Measurements from ENCODE around the gene CD70. TPM values are rescaled to one million over a fixed set of nuclear protein-coding genes. Genes with fewer than 3 reads are reported as not detected.
"Not testable (repeated sequence)": the region's sequence is repeated elsewhere in the genome, so short reads cannot be mapped to it uniquely, and the experiment has no call there.

CD70 gene
- total RNA-seq, 1 experiment from 2014 or later: 2.0 TPM

DNA sequence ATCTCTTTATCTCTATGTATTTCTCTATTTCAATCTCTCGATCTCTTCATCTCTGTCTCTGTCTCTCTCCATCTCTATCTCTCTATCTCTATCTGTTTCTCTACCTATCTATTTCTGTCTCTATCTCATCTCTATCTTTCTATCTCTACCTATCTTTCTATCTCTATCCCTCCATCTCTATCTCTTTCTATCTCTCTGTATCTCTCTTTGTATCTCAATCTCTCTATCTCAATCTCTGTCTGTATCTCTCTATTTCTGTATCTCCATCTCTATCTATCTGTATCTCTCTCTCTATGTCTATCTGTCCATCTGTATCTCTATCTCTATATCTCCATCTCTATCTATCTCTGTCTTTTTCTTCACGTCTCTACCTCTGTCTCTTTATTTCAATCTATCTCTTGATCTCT, 34.9 kb downstream of the CD70 start:
- Histone ChIP-seq H3K9me3 (ENCODE audit: low read depth, low read length, poor library complexity, severe bottlenecking) (no peaks in the 10 kb centered on the region), H3K27me3 (replicated peaks; ENCODE audit: insufficient read depth, low read depth, low read length, poor library complexity) (no peaks in the 10 kb centered on the region), H3K4me3 (ENCODE audit: low read depth, low read length, poor library complexity, severe bottlenecking) (no peak overlapping the region), H3K27ac (ENCODE audit: low read depth, low read length, poor library complexity, severe bottlenecking) (no peak overlapping the region), H3K36me3 (ENCODE audit: insufficient read depth, low read length, poor library complexity, severe bottlenecking) (no peaks in the 10 kb centered on the region), H3K4me1 (ENCODE audit: insufficient read depth, low read length, poor library complexity, severe bottlenecking) (no peaks in the 10 kb centered on the region)
- POLR2A ChIA-PET (ENCODE audit: low non-redundant PET): no interaction called here
- no peak for DNase-seq (ENCODE audit: low spot score)
- BruUV-seq (replicated peaks): no TSS peak
- intact Hi-C loops (cut with micrococcal nuclease; ENCODE audit: unreplicated experiment): no loop called here
- TF ChIP-seq EZH2 (IDR thresholded peaks at IDR 0.05; ENCODE audit: borderline replicate concordance, low read depth, low read length, poor library complexity, severe bottlenecking): no peak
- TF ChIP-seq, protein P1, sequence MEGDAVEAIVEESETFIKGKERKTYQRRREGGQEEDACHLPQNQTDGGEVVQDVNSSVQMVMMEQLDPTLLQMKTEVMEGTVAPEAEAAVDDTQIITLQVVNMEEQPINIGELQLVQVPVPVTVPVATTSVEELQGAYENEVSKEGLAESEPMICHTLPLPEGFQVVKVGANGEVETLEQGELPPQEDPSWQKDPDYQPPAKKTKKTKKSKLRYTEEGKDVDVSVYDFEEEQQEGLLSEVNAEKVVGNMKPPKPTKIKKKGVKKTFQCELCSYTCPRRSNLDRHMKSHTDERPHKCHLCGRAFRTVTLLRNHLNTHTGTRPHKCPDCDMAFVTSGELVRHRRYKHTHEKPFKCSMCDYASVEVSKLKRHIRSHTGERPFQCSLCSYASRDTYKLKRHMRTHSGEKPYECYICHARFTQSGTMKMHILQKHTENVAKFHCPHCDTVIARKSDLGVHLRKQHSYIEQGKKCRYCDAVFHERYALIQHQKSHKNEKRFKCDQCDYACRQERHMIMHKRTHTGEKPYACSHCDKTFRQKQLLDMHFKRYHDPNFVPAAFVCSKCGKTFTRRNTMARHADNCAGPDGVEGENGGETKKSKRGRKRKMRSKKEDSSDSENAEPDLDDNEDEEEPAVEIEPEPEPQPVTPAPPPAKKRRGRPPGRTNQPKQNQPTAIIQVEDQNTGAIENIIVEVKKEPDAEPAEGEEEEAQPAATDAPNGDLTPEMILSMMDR (conservative IDR thresholded peaks at IDR 0.05; ENCODE audit: low read depth, low read length): no peak
- CTCF ChIA-PET: no interaction called here

DNA sequence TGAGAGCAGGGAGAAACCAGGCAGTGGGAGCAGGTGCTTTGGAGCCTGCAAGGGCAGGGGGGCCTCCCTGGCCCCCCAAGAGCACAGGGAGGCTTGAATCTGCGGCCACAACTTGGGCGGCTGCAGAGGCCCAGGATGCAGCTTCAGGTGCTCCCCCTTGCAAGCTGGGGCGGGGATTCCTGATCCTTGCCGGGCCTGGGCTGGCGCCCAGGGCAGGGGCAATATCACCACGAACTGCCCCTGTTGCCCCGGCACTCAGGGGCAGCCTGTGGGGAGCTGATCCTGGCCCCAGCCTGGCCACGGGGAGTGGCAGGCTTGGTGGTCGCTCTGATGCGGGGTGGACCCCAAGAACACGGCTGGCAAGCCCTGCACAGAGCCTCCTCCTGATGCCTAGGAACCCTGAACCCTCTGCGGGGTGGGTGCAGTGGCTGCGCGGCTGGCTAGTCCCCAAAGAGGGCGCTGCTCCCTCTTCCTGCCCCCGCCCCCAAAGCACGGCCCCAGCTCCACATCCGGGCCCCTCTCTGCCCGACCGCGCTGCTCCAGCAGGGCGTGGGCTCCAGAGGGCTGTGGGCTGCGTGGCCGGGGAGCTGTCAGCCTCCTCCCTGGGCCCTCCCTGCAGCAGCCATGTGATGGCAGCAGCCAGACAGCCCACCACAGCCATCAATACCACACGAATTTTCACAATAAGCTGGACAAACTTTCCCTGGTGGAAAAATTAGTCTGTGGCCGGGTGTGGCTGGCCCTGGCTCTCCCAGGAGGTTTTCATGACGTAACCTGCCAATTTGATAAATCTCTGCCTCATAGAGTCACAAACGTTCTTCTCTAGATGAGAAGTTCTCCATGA, 39.1 kb downstream of the CD70 start:
- ChIA-PET CTCF (interaction anchor here (0.6 to 0.7 kb wide), 3 partner anchors 35 to 554 kb away, joined by 5 to 14 read pairs (median 7); no protein-coding TSS in a partner anchor), POLR2A (ENCODE audit: low non-redundant PET) (interaction anchor here (1.0 kb wide), 1 partner anchor 21 kb away, joined by 3 read pairs; the partner anchor contains the start of gene TNFSF9)
- TF ChIP-seq EZH2 (IDR thresholded peaks at IDR 0.05; ENCODE audit: borderline replicate concordance, low read depth, low read length, poor library complexity, severe bottlenecking): no peak
- TF ChIP-seq, protein P1 (conservative IDR thresholded peaks at IDR 0.05; ENCODE audit: low read depth, low read length): peak; percentile 55
- no peaks in the 10 kb centered on the region for H3K9me3 ChIP-seq (ENCODE audit: low read depth, low read length, poor library complexity, severe bottlenecking)
- H3K27ac ChIP-seq (ENCODE audit: low read depth, low read length, poor library complexity, severe bottlenecking): no peak overlapping the region
- intact Hi-C loops (cut with micrococcal nuclease; ENCODE audit: unreplicated experiment): no loop called here
- no peak overlapping the region for H3K4me3 ChIP-seq (ENCODE audit: low read depth, low read length, poor library complexity, severe bottlenecking)
- H3K4me1 ChIP-seq (ENCODE audit: insufficient read depth, low read length, poor library complexity, severe bottlenecking): no peaks in the 10 kb centered on the region
- H3K27me3 ChIP-seq (replicated peaks; ENCODE audit: insufficient read depth, low read depth, low read length, poor library complexity): no peaks in the 10 kb centered on the region
- peak; percentile 68 for DNase-seq (ENCODE audit: low spot score)
- no TSS peak for BruUV-seq (replicated peaks)
- no peaks in the 10 kb centered on the region for H3K36me3 ChIP-seq (ENCODE audit: insufficient read depth, low read length, poor library complexity, severe bottlenecking)

DNA sequence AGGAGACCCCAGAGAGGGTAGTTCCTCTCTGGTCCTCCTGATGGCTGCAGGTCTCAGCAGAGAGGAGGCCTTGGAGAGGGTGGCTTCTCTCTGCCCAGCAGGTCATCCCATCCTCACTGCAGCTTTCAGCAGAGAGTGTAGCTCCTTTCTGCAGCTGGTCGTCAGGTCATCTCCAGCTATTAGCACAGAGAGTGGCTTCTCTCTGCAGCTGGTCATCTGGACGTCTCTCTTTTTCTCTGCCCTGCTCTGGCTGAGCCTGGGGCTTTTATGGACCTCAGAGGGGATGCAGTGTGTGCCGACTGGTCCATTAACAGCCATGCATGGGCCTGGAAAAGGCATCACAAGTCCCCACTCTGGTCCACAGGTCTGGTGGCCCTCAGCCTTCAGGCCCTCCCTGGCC, 39.9 kb downstream of the CD70 start:
- CTCF ChIA-PET: no interaction called here
- TF ChIP-seq, protein P1 (conservative IDR thresholded peaks at IDR 0.05; ENCODE audit: low read depth, low read length): no peak

DNA sequence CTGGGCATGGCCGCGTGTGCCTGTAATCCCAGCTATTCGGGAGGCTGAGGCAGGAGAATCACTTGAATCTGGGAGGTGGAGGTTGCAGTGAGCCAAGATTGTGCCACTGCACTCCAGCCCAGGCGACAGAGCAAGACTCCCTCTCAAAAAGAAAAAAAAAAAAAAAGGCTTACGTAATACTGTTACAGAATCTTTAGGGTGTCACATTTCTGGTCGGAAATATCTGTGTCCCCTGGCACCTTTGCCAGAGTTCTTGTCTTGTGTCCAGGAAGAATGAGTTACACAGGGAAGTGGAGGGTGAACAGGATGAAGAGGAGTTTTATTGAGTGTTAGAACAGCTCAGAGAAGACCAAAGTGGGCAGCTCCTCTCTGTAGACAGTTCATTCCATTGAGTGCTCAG, 40.3 kb downstream of the CD70 start:
- H3K4me1 ChIP-seq (ENCODE audit: insufficient read depth, low read length, poor library complexity, severe bottlenecking); intact Hi-C loops (cut with micrococcal nuclease; ENCODE audit: unreplicated experiment); BruUV-seq (replicated peaks); H3K9me3 ChIP-seq (ENCODE audit: low read depth, low read length, poor library complexity, severe bottlenecking); H3K4me3 ChIP-seq (ENCODE audit: low read depth, low read length, poor library complexity, severe bottlenecking); H3K27ac ChIP-seq (ENCODE audit: low read depth, low read length, poor library complexity, severe bottlenecking); H3K36me3 ChIP-seq (ENCODE audit: insufficient read depth, low read length, poor library complexity, severe bottlenecking); H3K27me3 ChIP-seq (replicated peaks; ENCODE audit: insufficient read depth, low read depth, low read length, poor library complexity); DNase-seq (ENCODE audit: low spot score): not testable (repeated sequence)
- POLR2A ChIA-PET (ENCODE audit: low non-redundant PET): interaction anchor here (0.6 kb wide), 1 partner anchor 1160 kb away, joined by 7 read pairs; no protein-coding TSS in a partner anchor
- CTCF ChIA-PET: interaction anchor here (0.7 kb wide), 1 partner anchor 13 kb away, joined by 5 read pairs; no protein-coding TSS in a partner anchor

More for the DNA sequence above, 39.9 kb downstream of the CD70 start:
- no peaks in the 10 kb centered on the region for H3K27me3 ChIP-seq (replicated peaks; ENCODE audit: insufficient read depth, low read depth, low read length, poor library complexity)
- intact Hi-C loops (cut with micrococcal nuclease; ENCODE audit: unreplicated experiment): no loop called here
- POLR2A ChIA-PET (ENCODE audit: low non-redundant PET): no interaction called here
- no peak for DNase-seq (ENCODE audit: low spot score)
- no peaks in the 10 kb centered on the region for H3K9me3 ChIP-seq (ENCODE audit: low read depth, low read length, poor library complexity, severe bottlenecking)
- no peak overlapping the region for H3K27ac ChIP-seq (ENCODE audit: low read depth, low read length, poor library complexity, severe bottlenecking)
- H3K4me1 ChIP-seq (ENCODE audit: insufficient read depth, low read length, poor library complexity, severe bottlenecking): no peaks in the 10 kb centered on the region
- H3K4me3 ChIP-seq (ENCODE audit: low read depth, low read length, poor library complexity, severe bottlenecking): no peak overlapping the region
- no peaks in the 10 kb centered on the region for H3K36me3 ChIP-seq (ENCODE audit: insufficient read depth, low read length, poor library complexity, severe bottlenecking)
- BruUV-seq (replicated peaks): no TSS peak
